H1 (cell line): Measurements from ENCODE around the gene MYO16. TPM values are rescaled to one million over a fixed set of nuclear protein-coding genes. Genes with fewer than 3 reads are reported as not detected.

ENCODE experiments used
- CTCF ChIA-PET: fragments of 300-600 bp; sonication (Branson Sonifier 250); formaldehyde crosslinking; loops from one replicate; lab custom pipeline; 2021; ENCODE audit not compliant: partially characterized antibody; lab: Charles Lee
- POLR2A ChIA-PET: fragments of 300-600 bp; sonication (Branson Sonifier 250); formaldehyde crosslinking; loops from one replicate; lab custom pipeline; 2021; ENCODE audit warnings: inconsistent platforms; ENCODE audit not compliant: partially characterized antibody; lab: Charles Lee
- DNase-seq, 2 experiments: peaks; one replicate each; pipeline versions ENCODE4 v3.0.0 to v3.0.0-alpha.2; 2010 to 2022; ENCODE audit warnings: low spot score in 2 of 2, low read depth in 1 of 2, mixed read lengths in 1 of 2
- FAIRE-seq: peaks from 2 replicates; lab custom pipeline; 2011; peaks lifted over from hg19 to GRCh38; lab: Jason Lieb, UNC
- H2AFZ ChIP-seq: 2 replicates; pipeline ENCODE4 v1.8.1; 2012; ENCODE audit warnings: low read length, inconsistent platforms
- H2AK5ac ChIP-seq: 2 replicates; pipeline ENCODE4 v1.6.1; 2013; ENCODE audit warnings: low read depth, low read length
- H2BK120ac ChIP-seq: replicated peaks from 2 replicates; pipeline ENCODE3; 2013; ENCODE audit warnings: low read depth, low read length, inconsistent platforms
- H2BK12ac ChIP-seq: 2 replicates; pipeline ENCODE4 v1.6.1; 2013; ENCODE audit warnings: low read depth, low read length
- H2BK15ac ChIP-seq: 2 replicates; pipeline ENCODE4 v1.6.1; 2013; ENCODE audit warnings: low read length
- H2BK20ac ChIP-seq: 2 replicates; pipeline ENCODE4 v1.6.1; 2013; ENCODE audit warnings: low read length
- H2BK5ac ChIP-seq: 2 replicates; pipeline ENCODE4 v1.6.1; 2013; ENCODE audit warnings: low read depth, low read length
- H3K14ac ChIP-seq: 2 replicates; pipeline ENCODE4 v1.6.1; 2013; ENCODE audit warnings: inconsistent platforms; ENCODE audit not compliant: insufficient read length
- H3K18ac ChIP-seq: 2 replicates; pipeline ENCODE4 v1.6.1; 2013; ENCODE audit warnings: low read length; ENCODE audit errors: extremely low read depth
- H3K23ac ChIP-seq: 2 replicates; pipeline ENCODE4 v1.6.1; 2013; ENCODE audit warnings: inconsistent platforms; ENCODE audit not compliant: insufficient read length
- H3K23me2 ChIP-seq: 2 replicates; pipeline ENCODE4 v1.6.1; 2013; ENCODE audit warnings: low read depth, low read length
- H3K27ac ChIP-seq: 2 replicates; pipeline ENCODE4 v1.6.1; 2011; ENCODE audit warnings: low read depth, low read length, inconsistent platforms
- H3K27me3 ChIP-seq, 4 experiments: replicated peaks in 1 of 4; 1 replicate in 1 of 4; 2 replicates in 3 of 4; pipeline versions ENCODE4 v1.6.1 to v1.8.1; 2011 to 2013; ENCODE audit warnings: low read length in 3 of 4, mild to moderate bottlenecking in 3 of 4, inconsistent platforms in 2 of 4, mixed read lengths in 2 of 4, moderate library complexity in 1 of 4; ENCODE audit not compliant: control insufficient read depth in 3 of 4, insufficient read depth in 3 of 4; ENCODE audit errors: extremely low read depth in 1 of 4
- H3K36me3 ChIP-seq, 4 experiments: 2 replicates each; pipeline versions ENCODE4 v1.6.1 to v1.8.1; 2011 to 2013; ENCODE audit warnings: mild to moderate bottlenecking in 4 of 4, low read length in 3 of 4, moderate library complexity in 2 of 4, control low read depth in 1 of 4, inconsistent platforms in 1 of 4; ENCODE audit not compliant: insufficient read depth in 4 of 4, control insufficient read depth in 2 of 4
- H3K4ac ChIP-seq: replicated peaks from 2 replicates; pipeline ENCODE3; 2013; ENCODE audit warnings: low read length, low read depth, mixed read lengths, inconsistent platforms; ENCODE audit not compliant: insufficient read length
- H3K4me1 ChIP-seq, 4 experiments: replicated peaks in 1 of 4; 1 replicate in 1 of 4; 2 replicates in 3 of 4; pipeline versions ENCODE4 v1.6.1 to v1.8.1; 2011 to 2013; ENCODE audit warnings: low read length in 3 of 4, inconsistent platforms in 2 of 4, mixed read lengths in 1 of 4; ENCODE audit not compliant: insufficient read depth in 4 of 4, control insufficient read depth in 3 of 4
- H3K4me2 ChIP-seq, 2 experiments: 2 replicates each; pipeline versions ENCODE4 v1.6.1 to v1.8.1; 2011 to 2013; ENCODE audit warnings: low read depth in 2 of 2, low read length in 2 of 2, control low read depth in 1 of 2, inconsistent platforms in 1 of 2, mild to moderate bottlenecking in 1 of 2; ENCODE audit not compliant: insufficient read depth in 1 of 2
- H3K4me3 ChIP-seq, 4 experiments: fragments of 200-600, 300-600 bp in 1 of 4; sonication (generic), shearing (Covaris generic), sonication (Bioruptor Twin) in 1 of 4; 2 replicates each; pipeline versions ENCODE4 v1.5.1 to v1.8.1; 2011 to 2016; ENCODE audit warnings: low read length in 4 of 4, low read depth in 3 of 4, control low read depth in 2 of 4, inconsistent platforms in 2 of 4, mild to moderate bottlenecking in 2 of 4, mixed read lengths in 1 of 4, moderate library complexity in 1 of 4; ENCODE audit not compliant: insufficient read depth in 2 of 4; ENCODE audit errors: extremely low read depth in 1 of 4
- H3K56ac ChIP-seq: replicated peaks from 2 replicates; pipeline ENCODE3; 2013; ENCODE audit warnings: low read depth, mild to moderate bottlenecking, mixed read lengths, low read length, inconsistent platforms; ENCODE audit not compliant: insufficient read length
- H3K79me1 ChIP-seq: 2 replicates; pipeline ENCODE4 v1.6.1; 2013; ENCODE audit warnings: low read depth, low read length, control low read depth
- H3K79me2 ChIP-seq, 2 experiments: 2 replicates each; pipeline versions ENCODE4 v1.6.1 to v1.8.1; 2012 to 2013; ENCODE audit warnings: low read length in 2 of 2, mild to moderate bottlenecking in 2 of 2, inconsistent platforms in 1 of 2; ENCODE audit not compliant: insufficient read depth in 2 of 2, control insufficient read depth in 1 of 2
- H3K9ac ChIP-seq, 4 experiments: replicated peaks in 1 of 4; 1 replicate in 1 of 4; 2 replicates in 3 of 4; pipeline versions ENCODE4 v1.6.1 to v1.8.1; 2011 to 2013; ENCODE audit warnings: low read depth in 3 of 4, low read length in 3 of 4, control low read depth in 2 of 4, mild to moderate bottlenecking in 2 of 4, moderate library complexity in 2 of 4, inconsistent platforms in 1 of 4; ENCODE audit errors: extremely low read depth in 1 of 4
- H3K9me3 ChIP-seq, 2 experiments: 2 replicates each; pipeline versions ENCODE4 v1.6.1 to v1.8.1; 2012 to 2013; ENCODE audit warnings: mild to moderate bottlenecking in 2 of 2, moderate library complexity in 2 of 2, control low read depth in 1 of 2, inconsistent platforms in 1 of 2, low read depth in 1 of 2, low read length in 1 of 2, mixed read lengths in 1 of 2; ENCODE audit not compliant: insufficient read depth in 2 of 2
- H4K20me1 ChIP-seq, 2 experiments: replicated peaks in 1 of 2; 2 replicates each; pipeline versions ENCODE3 to v1.8.1; 2011 to 2013; ENCODE audit warnings: inconsistent platforms in 2 of 2, low read length in 2 of 2, mild to moderate bottlenecking in 1 of 2; ENCODE audit not compliant: insufficient read depth in 2 of 2, control insufficient read depth in 1 of 2
- H4K5ac ChIP-seq: 2 replicates; pipeline ENCODE4 v1.6.1; 2013; ENCODE audit warnings: low read length, low read depth, mixed read lengths, inconsistent platforms; ENCODE audit not compliant: insufficient read length
- H4K8ac ChIP-seq: 2 replicates; pipeline ENCODE4 v1.8.0; 2013; ENCODE audit warnings: mild to moderate bottlenecking, moderate library complexity, low read length, inconsistent platforms; ENCODE audit not compliant: insufficient read depth; ENCODE audit errors: extremely low read depth
- H4K91ac ChIP-seq: replicated peaks from 2 replicates; pipeline ENCODE3; 2013; ENCODE audit warnings: low read length, mixed read lengths, inconsistent platforms; ENCODE audit not compliant: insufficient read length
- CEBPB ChIP-seq: IDR thresholded peaks from 2 replicates; pipeline ENCODE4 v1.6.1; 2012; ENCODE audit warnings: low read depth, low read length
- RFX5 ChIP-seq: IDR thresholded peaks from 2 replicates; pipeline ENCODE4 v1.6.1; 2011; ENCODE audit warnings: low read depth, low read length, improper control_type of control experiment, borderline replicate concordance
- WGBS, 2 experiments: shearing (Covaris generic) in 1 of 2; methylation state at CpG; one replicate each; pipeline versions ENCODE4 v1.1.6 to v1.1.7; 2013 to 2015; ENCODE audit warnings: low lambda C conversion rate in 2 of 2, mixed read lengths in 2 of 2, inconsistent platforms in 1 of 2, low coverage in 1 of 2, missing lambda C conversion rate in 1 of 2; ENCODE audit not compliant: insufficient replicate concordance in 2 of 2, insufficient coverage in 1 of 2, insufficient read length in 1 of 2; ENCODE audit errors: extremely low coverage in 1 of 2, missing lambda C conversion rate in 1 of 2; 5-methylcytosine and 5-hydroxymethylcytosine counted together
- polyA plus RNA-seq, 7 experiments: library from polyadenylated mRNA; depleted of rRNA in 3 of 7; stranded (reverse) in 5 of 7; unstranded in 2 of 7; fragments of >200 nt in 5 of 7; fragments of 200-250 nt in 2 of 7; gene quantifications; 1 replicate in 5 of 7; 2 replicates in 1 of 7; 4 replicates in 1 of 7; pipeline versions ENCODE4 v1.2.1 to v1.2.3, GENCODE V29; 2011 to 2013; ENCODE audit warnings: missing spikeins in 2 of 7, mixed read lengths in 2 of 7
- total RNA-seq: library from RNA; stranded (reverse); fragmentation: NEBNext Ultra II Directional; extraction: Animal tissue kit (Norgen Biotek cat#: 25700); gene quantifications from 2 replicates; pipeline ENCODE4 v1.2.1, GENCODE V29; 2021

Gene MYO16
- total and polyA plus RNA-seq, 2 of the 8 experiments (the other 6 are each of a cell fraction or from before 2014, with no cell fraction given): 0.02 to 0.22 TPM

- no peaks in the 10 kb centered on the region for H3K9me3 ChIP-seq
- POLR2A ChIA-PET: no interaction called here
- H3K79me1 ChIP-seq: no peaks in the 10 kb centered on the region
- H3K4me1 ChIP-seq: peaks cover 0 to 7% (median 3%) of the 10 kb centered on the region in 4 experiments; a peak in 5 of 7 replicates
- H3K56ac ChIP-seq: no peak overlapping the region
- FAIRE-seq (no peak), DNase-seq (no peak)
- CTCF ChIA-PET: no interaction called here
- no peak overlapping the region for H4K8ac ChIP-seq
- no peak overlapping the region for H3K4me3 ChIP-seq
- no peak overlapping the region for H3K4ac ChIP-seq
- no peak overlapping the region for H3K18ac ChIP-seq
- H3K14ac ChIP-seq: no peak overlapping the region
- H3K79me2 ChIP-seq: no peaks in the 10 kb centered on the region
- H4K20me1 ChIP-seq: no peaks in the 10 kb centered on the region
- H3K4me2 ChIP-seq: no peak overlapping the region
- no peak overlapping the region for H3K27ac ChIP-seq
- no peak overlapping the region for H3K9ac ChIP-seq
- no peaks in the 10 kb centered on the region for H3K36me3 ChIP-seq
- no peaks in the 10 kb centered on the region for H3K23me2 ChIP-seq
- WGBS, 2 experiments: 92% methylated on average over 11 of the region's 11 CpGs; no CpG with 5 or more reads in 1 of the 2 experiments
- H3K27me3 ChIP-seq: no peaks in the 10 kb centered on the region
- H2BK5ac ChIP-seq: no peak overlapping the region
- H4K5ac ChIP-seq: no peak overlapping the region
- H3K23ac ChIP-seq: no peak overlapping the region
- no peak overlapping the region for H4K91ac ChIP-seq
- no peak overlapping the region for H2BK20ac ChIP-seq
- H2AK5ac ChIP-seq: no peak overlapping the region
- H2AFZ ChIP-seq: peak overlapping the region; percentile 74; the same call in 1 of the 2 replicates
- H2BK12ac ChIP-seq: no peak overlapping the region
- H2BK15ac ChIP-seq: no peak overlapping the region
- H2BK120ac ChIP-seq: no peak overlapping the region
- TF ChIP-seq RFX5 (no peak), CEBPB (no peak)
These were observed 531.7 kb downstream of the MYO16 start for GRCh38 chr13:109160887-109161669.
